DOHH2 (cell line): ENCODE results near the gene CLPTM1L.

ENCODE experiments used
- H3F3A ChIP-seq: fragments of 200-600 bp; sonication (generic), shearing (Covaris generic); 2 replicates; pipeline ENCODE4 v1.6.0; 2016; ENCODE audit warnings: antibody characterized with exemption, mild to moderate bottlenecking; ENCODE audit not compliant: control insufficient read depth, insufficient read depth
- H3K27ac ChIP-seq: fragments of 200-600 bp; sonication (generic); 2 replicates; pipeline ENCODE4 v1.5.1; 2014; ENCODE audit warnings: low read depth, mild to moderate bottlenecking, low read length, moderate library complexity
- H3K27me3 ChIP-seq: fragments of 200-600 bp; sonication (generic); 2 replicates; pipeline ENCODE4 v1.6.1; 2014; ENCODE audit warnings: mild to moderate bottlenecking, low read length, mixed read lengths; ENCODE audit not compliant: control insufficient read depth
- H3K36me3 ChIP-seq: fragments of 200-600 bp; sonication (generic); 2 replicates; pipeline ENCODE4 v1.6.1; 2014; ENCODE audit warnings: mild to moderate bottlenecking, low read length, moderate library complexity, mixed read lengths; ENCODE audit not compliant: control insufficient read depth
- H3K4me1 ChIP-seq: fragments of 200-600 bp; sonication (generic); 2 replicates; pipeline ENCODE4 v1.6.1; 2014; ENCODE audit warnings: mild to moderate bottlenecking, low read length, mixed read lengths; ENCODE audit not compliant: control insufficient read depth
- H3K4me2 ChIP-seq: fragments of 200-600 bp; sonication (generic); 2 replicates; pipeline ENCODE4 v1.6.0; 2014; ENCODE audit warnings: mild to moderate bottlenecking, low read length, moderate library complexity
- H3K4me3 ChIP-seq: fragments of 200-600 bp; sonication (generic); 2 replicates; pipeline ENCODE4 v1.5.1; 2014; ENCODE audit warnings: mild to moderate bottlenecking, low read length, mixed read lengths
- H3K79me2 ChIP-seq: fragments of 200-600 bp; sonication (generic); 2 replicates; pipeline ENCODE4 v1.6.1; 2014; ENCODE audit warnings: mild to moderate bottlenecking, low read length, mixed read lengths; ENCODE audit not compliant: control insufficient read depth
- H3K9me2 ChIP-seq: fragments of 200-600 bp; sonication (generic); replicated peaks from 2 replicates; pipeline ENCODE4 v1.6.1; 2014; ENCODE audit warnings: mild to moderate bottlenecking, low read length, mixed read lengths; ENCODE audit not compliant: control insufficient read depth
- H3K9me3 ChIP-seq: fragments of 200-600 bp; sonication (generic); 2 replicates; pipeline ENCODE4 v1.6.1; 2014; ENCODE audit warnings: antibody characterized with exemption, low read length, mixed read lengths; ENCODE audit not compliant: control insufficient read depth, insufficient read depth
- H4K20me1 ChIP-seq: fragments of 200-600 bp; sonication (generic); 2 replicates; pipeline ENCODE4 v1.6.0; 2014; ENCODE audit warnings: low read depth, mild to moderate bottlenecking, antibody characterized with exemption, low read length, moderate library complexity; ENCODE audit not compliant: control insufficient read depth, insufficient read depth
- CTCF ChIP-seq: fragments of 200-600 bp; sonication (generic); IDR thresholded peaks from one replicate; pipeline ENCODE4 v1.5.1; 2014; ENCODE audit warnings: antibody characterized with exemption, mild to moderate bottlenecking, low read depth, low read length; ENCODE audit not compliant: poor library complexity, severe bottlenecking
- EZH2phosphoT487 ChIP-seq: fragments of 200-600 bp; sonication (generic); IDR thresholded peaks from 2 replicates; pipeline ENCODE4 v1.6.1; 2017; ENCODE audit warnings: borderline replicate concordance, mild to moderate bottlenecking, antibody characterized with exemption, low read length, moderate library complexity, mixed read lengths

The CLPTM1L gene

GRCh38 chr5:1319436-1320256 is 25.3 kb downstream of the CLPTM1L start:
- Histone ChIP-seq H3K4me3 (no peak overlapping the region), H3K27me3 (no peaks in the 10 kb centered on the region), H3F3A (peaks cover 38% of the 10 kb centered on the region), H4K20me1 (no peaks in the 10 kb centered on the region), H3K9me2 (no peaks in the 10 kb centered on the region), H3K4me2 (no peak overlapping the region), H3K4me1 (peaks cover 57% of the 10 kb centered on the region), H3K27ac (no peak overlapping the region), H3K9me3 (no peaks in the 10 kb centered on the region), H3K79me2 (peaks cover 2% of the 10 kb centered on the region), H3K36me3 (peaks cover 91% of the 10 kb centered on the region)
- TF ChIP-seq CTCF (no peak), EZH2phosphoT487 (no peak)

GRCh38 chr5:1318659-1319251 is 26.1 kb downstream of the CLPTM1L start:
- Histone ChIP-seq H3K9me2 (no peaks in the 10 kb centered on the region), H3K36me3 (peaks cover 89% of the 10 kb centered on the region), H3K27me3 (no peaks in the 10 kb centered on the region), H3K27ac (peak overlapping the region; percentile 97; the same call in 1 of the 2 replicates), H3K4me3 (no peak overlapping the region), H3K4me1 (peaks cover 65% of the 10 kb centered on the region), H3K79me2 (peaks cover 10% of the 10 kb centered on the region), H3K9me3 (no peaks in the 10 kb centered on the region), H3F3A (peaks cover 47% of the 10 kb centered on the region), H4K20me1 (no peaks in the 10 kb centered on the region), H3K4me2 (no peak overlapping the region)
- no peak for TF ChIP-seq CTCF
- TF ChIP-seq EZH2phosphoT487 = no peak

GRCh38 chr5:1317921-1318565 is 26.9 kb downstream of the CLPTM1L start:
- peaks cover 54% of the 10 kb centered on the region for H3F3A ChIP-seq
- no peaks in the 10 kb centered on the region for H3K27me3 ChIP-seq
- H3K27ac ChIP-seq = peak overlapping the region; percentile 97
- no peaks in the 10 kb centered on the region for H4K20me1 ChIP-seq
- TF ChIP-seq CTCF (no peak), EZH2phosphoT487 (no peak)
- H3K4me1 ChIP-seq = peaks cover 73% of the 10 kb centered on the region
- no peaks in the 10 kb centered on the region for H3K9me3 ChIP-seq
- H3K4me3 ChIP-seq = no peak overlapping the region
- peak overlapping the region; percentile 92 for H3K4me2 ChIP-seq
- H3K9me2 ChIP-seq = no peaks in the 10 kb centered on the region
- H3K36me3 ChIP-seq = peaks cover 88% of the 10 kb centered on the region
- H3K79me2 ChIP-seq = peaks cover 16% of the 10 kb centered on the region
